Nephron (organoid): ENCODE results near the gene OCA2.

Experiments
- H3K27ac Mint-ChIP-seq, 3 experiments: 2 replicates each; pipeline ENCODE4 v1.8.0; 2020; ENCODE audit warnings: mixed read lengths in 3 of 3, mild to moderate bottlenecking in 2 of 3, moderate library complexity in 1 of 3
- H3K27me3 Mint-ChIP-seq: 2 replicates; pipeline ENCODE4 v1.8.0; 2021; ENCODE audit warnings: low read depth, mild to moderate bottlenecking, moderate library complexity, mixed read lengths
- H3K36me3 Mint-ChIP-seq: 2 replicates; pipeline ENCODE4 v1.8.0; 2020; ENCODE audit warnings: low read depth, mixed read lengths
- H3K4me1 Mint-ChIP-seq: 2 replicates; pipeline ENCODE4 v1.8.0; 2020; ENCODE audit warnings: mixed read lengths
- H3K4me3 Mint-ChIP-seq, 3 experiments: 2 replicates each; pipeline ENCODE4 v1.8.0; 2020; ENCODE audit warnings: mild to moderate bottlenecking in 3 of 3, mixed read lengths in 3 of 3, moderate library complexity in 2 of 3
- H3K9me3 Mint-ChIP-seq: 2 replicates; pipeline ENCODE4 v1.8.0; 2020; ENCODE audit warnings: mixed read lengths
- CTCF ChIP-seq, 3 experiments: fragments of 200-600 bp; sonication (generic); IDR thresholded peaks; one replicate each; pipeline ENCODE4 v1.5.0; 2021; ENCODE audit warnings: antibody characterized with exemption in 3 of 3; ENCODE audit not compliant: unreplicated experiment in 3 of 3

Gene OCA2

GRCh38 chr15:28127036-28127435, 27.9 kb upstream of the OCA2 start:
- no peaks in the 10 kb centered on the region for H3K9me3 Mint-ChIP-seq
- H3K27ac Mint-ChIP-seq: no peak overlapping the region
- TF ChIP-seq CTCF (IDR thresholded peaks at IDR 0.05; ENCODE audit: unreplicated experiment in 3 of 3): no peak
- H3K4me3 Mint-ChIP-seq: no peak overlapping the region
- peaks cover 5% of the 10 kb centered on the region for H3K4me1 Mint-ChIP-seq
- peaks cover 57% of the 10 kb centered on the region for H3K36me3 Mint-ChIP-seq
- H3K27me3 Mint-ChIP-seq: no peaks in the 10 kb centered on the region

GRCh38 chr15:28125673-28126651, 26.8 kb upstream of the OCA2 start:
- Mint-ChIP-seq H3K9me3 (no peaks in the 10 kb centered on the region), H3K4me1 (peaks cover 5% of the 10 kb centered on the region), H3K36me3 (peaks cover 57% of the 10 kb centered on the region), H3K27me3 (no peaks in the 10 kb centered on the region), H3K27ac (no peak overlapping the region), H3K4me3 (no peak overlapping the region)
- TF ChIP-seq CTCF (IDR thresholded peaks at IDR 0.05; ENCODE audit: unreplicated experiment in 3 of 3): peak; percentile 48 to 55 (median 53)

GRCh38 chr15:28124841-28125240, 25.7 kb upstream of the OCA2 start:
- Mint-ChIP-seq H3K36me3 (peaks cover 59% of the 10 kb centered on the region), H3K27ac (no peak overlapping the region), H3K9me3 (no peaks in the 10 kb centered on the region), H3K27me3 (no peaks in the 10 kb centered on the region), H3K4me3 (no peak overlapping the region), H3K4me1 (peaks cover 5% of the 10 kb centered on the region)
- no peak for TF ChIP-seq CTCF (IDR thresholded peaks at IDR 0.05; ENCODE audit: unreplicated experiment in 3 of 3)

GRCh38 chr15:28123408-28124023, 24.4 kb upstream of the OCA2 start:
- H3K36me3 Mint-ChIP-seq: peaks cover 54% of the 10 kb centered on the region

More at GRCh38 chr15:28123408-28124023, 24.4 kb upstream of the OCA2 start:
- H3K9me3 Mint-ChIP-seq: no peaks in the 10 kb centered on the region
- no peaks in the 10 kb centered on the region for H3K27me3 Mint-ChIP-seq
- H3K27ac Mint-ChIP-seq: peak overlapping the region in 1 of 3 experiments; percentile 8
- H3K4me3 Mint-ChIP-seq: no peak overlapping the region
- peak; percentile 66 to 71 (median 69) for TF ChIP-seq CTCF (IDR thresholded peaks at IDR 0.05; ENCODE audit: unreplicated experiment in 3 of 3)
- peaks cover 5% of the 10 kb centered on the region for H3K4me1 Mint-ChIP-seq
